Amygdala (tissue), 56 donors: ENCODE data around the gene KRTAP10-11.

Experiments used
- DNase-seq, 56 donors: peaks; one replicate each; lab custom pipeline; 2025; lab: John Stamatoyannopoulos, UW

KRTAP10-11 gene

GRCh38 chr21:44691686-44692085 is 45.5 kb downstream of the KRTAP10-11 start:
- no peak for DNase-seq

- no peak for DNase-seq
Observed at GRCh38 chr21:44692798-44693512, 46.7 kb downstream of the KRTAP10-11 start.

GRCh38 chr21:44694776-44695175 is 48.6 kb downstream of the KRTAP10-11 start:
- DNase-seq: no peak

- no peak for DNase-seq
Observed at GRCh38 chr21:44695184-44695583, 49.0 kb downstream of the KRTAP10-11 start.

- no peak for DNase-seq
Observed at GRCh38 chr21:44695641-44696040, 49.4 kb downstream of the KRTAP10-11 start.

- DNase-seq: no peak
Observed at GRCh38 chr21:44696572-44696971, 50.4 kb downstream of the KRTAP10-11 start.
